Measurements from ENCODE around the gene CELSR1.

CELSR1 gene

GRCh38 chr22:46553189-46553588 is 15.8 kb upstream of the CELSR1 start:
- H3K4me3 ChIP-seq (replicated peaks; ENCODE audit: insufficient read depth, low read length) = no peak overlapping the region
- TF ChIP-seq REST (IDR thresholded peaks at IDR 0.05; ENCODE audit: insufficient replicate concordance, low read depth) (no peak), POLR2AphosphoS5 (IDR thresholded peaks at IDR 0.05; ENCODE audit: low read depth) (no peak), CTCF (IDR thresholded peaks at IDR 0.05; ENCODE audit: insufficient read depth, low read length) (no peak), GABPA (IDR thresholded peaks at IDR 0.05; ENCODE audit: low read depth) (no peak), SPI1 (IDR thresholded peaks at IDR 0.05; ENCODE audit: borderline replicate concordance, low read depth) (no peak)
- DNase-seq (ENCODE audit: low read depth in 1 of 2, low spot score in 1 of 2) = no peak
- H3K27ac ChIP-seq (replicated peaks) = no peak overlapping the region
- H3K27me3 ChIP-seq (ENCODE audit: insufficient read depth, poor library complexity, severe bottlenecking) = no peaks in the 10 kb centered on the region

- no peak for TF ChIP-seq CTCF (IDR thresholded peaks at IDR 0.05; ENCODE audit: insufficient read depth, low read length)
- no peak for TF ChIP-seq POLR2AphosphoS5 (IDR thresholded peaks at IDR 0.05; ENCODE audit: low read depth)
- no peak for TF ChIP-seq REST (IDR thresholded peaks at IDR 0.05; ENCODE audit: insufficient replicate concordance, low read depth)
- TF ChIP-seq GABPA (IDR thresholded peaks at IDR 0.05; ENCODE audit: low read depth) = no peak
- no peak for TF ChIP-seq SPI1 (IDR thresholded peaks at IDR 0.05; ENCODE audit: borderline replicate concordance, low read depth)
- DNase-seq (ENCODE audit: low read depth in 1 of 2, low spot score in 1 of 2) = no peak
- Histone ChIP-seq H3K27me3 (ENCODE audit: insufficient read depth, poor library complexity, severe bottlenecking) (no peaks in the 10 kb centered on the region), H3K4me3 (replicated peaks; ENCODE audit: insufficient read depth, low read length) (no peak overlapping the region), H3K27ac (replicated peaks) (no peak overlapping the region)
Observed at GRCh38 chr22:46551996-46552395, 14.6 kb upstream of the CELSR1 start.

GRCh38 chr22:46551321-46551720 is 13.9 kb upstream of the CELSR1 start:
- DNase-seq (ENCODE audit: low read depth in 1 of 2, low spot score in 1 of 2) = no peak
- no peaks in the 10 kb centered on the region for H3K27me3 ChIP-seq (ENCODE audit: insufficient read depth, poor library complexity, severe bottlenecking)
- TF ChIP-seq GABPA (IDR thresholded peaks at IDR 0.05; ENCODE audit: low read depth) (no peak), POLR2AphosphoS5 (IDR thresholded peaks at IDR 0.05; ENCODE audit: low read depth) (no peak), REST (IDR thresholded peaks at IDR 0.05; ENCODE audit: insufficient replicate concordance, low read depth) (no peak), SPI1 (IDR thresholded peaks at IDR 0.05; ENCODE audit: borderline replicate concordance, low read depth) (no peak), CTCF (IDR thresholded peaks at IDR 0.05; ENCODE audit: insufficient read depth, low read length) (no peak)
- no peak overlapping the region for H3K27ac ChIP-seq (replicated peaks)
- no peak overlapping the region for H3K4me3 ChIP-seq (replicated peaks; ENCODE audit: insufficient read depth, low read length)
